DMS53 treated with DMSO at 0.1 percent for 48 hours (cell line): ENCODE data around the gene HPSE2.

Source experiments
- DNase-seq: peaks from one replicate; lab custom pipeline; 2025; ENCODE audit not compliant: unreplicated experiment; lab: John Stamatoyannopoulos, UW

Gene HPSE2

GRCh38 chr10:98696516-98696915 lies 539.1 kb downstream of the HPSE2 start:
- DNase-seq: no peak

GRCh38 chr10:98694883-98695282 lies 540.8 kb downstream of the HPSE2 start:
- DNase-seq: no peak

GRCh38 chr10:98694014-98694413 lies 541.6 kb downstream of the HPSE2 start:
- no peak for DNase-seq

- DNase-seq: no peak
Observed at GRCh38 chr10:98687685-98688084, 548.0 kb downstream of the HPSE2 start.

GRCh38 chr10:98684019-98684899 lies 551.4 kb downstream of the HPSE2 start:
- peak; percentile 80 for DNase-seq

GRCh38 chr10:98676895-98677294 lies 558.8 kb downstream of the HPSE2 start:
- DNase-seq: no peak

- no peak for DNase-seq
Observed at GRCh38 chr10:98675902-98676301, 559.8 kb downstream of the HPSE2 start.

- DNase-seq: peak; percentile 72
Observed at GRCh38 chr10:98673171-98673782, 562.4 kb downstream of the HPSE2 start.

- DNase-seq: no peak
Observed at GRCh38 chr10:98667081-98667480, 568.6 kb downstream of the HPSE2 start.

- DNase-seq: no peak
Observed at GRCh38 chr10:98666276-98666675, 569.4 kb downstream of the HPSE2 start.

- DNase-seq: peak; percentile 46
Observed at GRCh38 chr10:98664329-98665042, 571.2 kb downstream of the HPSE2 start.

GRCh38 chr10:98659951-98660350 lies 575.7 kb downstream of the HPSE2 start:
- no peak for DNase-seq

- no peak for DNase-seq
Observed at GRCh38 chr10:98655492-98655891, 580.2 kb downstream of the HPSE2 start.

- DNase-seq: no peak
Observed at GRCh38 chr10:98649170-98649569, 586.5 kb downstream of the HPSE2 start.

GRCh38 chr10:98646998-98647917 lies 588.4 kb downstream of the HPSE2 start:
- DNase-seq: no peak

GRCh38 chr10:98644466-98644865 lies 591.2 kb downstream of the HPSE2 start:
- no peak for DNase-seq

GRCh38 chr10:98642281-98642680 lies 593.4 kb downstream of the HPSE2 start:
- DNase-seq: no peak

- no peak for DNase-seq
Observed at GRCh38 chr10:98638920-98639319, 596.7 kb downstream of the HPSE2 start.

GRCh38 chr10:98636921-98637329 lies 598.7 kb downstream of the HPSE2 start:
- DNase-seq: no peak

- DNase-seq: no peak
Observed at GRCh38 chr10:98632456-98633150, 603.0 kb downstream of the HPSE2 start.
